Stimulated activated CD4-positive, alpha-beta T cell treated with anti-CD3 and anti-CD28 coated beads, Interleukin-12 subunit alpha, Interleukin-12 subunit beta, amount 100 ng/mL, for 48 hours (primary cell): ENCODE results near the gene SIAH2.
A peak's percentile ranks its signal among the peaks of the same experiment; 100 is the strongest.

Experiments
- DNase-seq, 3 donors: peaks; one replicate each; pipeline ENCODE4 v3.0.0-alpha.2; 2020; ENCODE audit warnings: low read depth in 2 of 3, low spot score in 1 of 3

The SIAH2 gene

DNA sequence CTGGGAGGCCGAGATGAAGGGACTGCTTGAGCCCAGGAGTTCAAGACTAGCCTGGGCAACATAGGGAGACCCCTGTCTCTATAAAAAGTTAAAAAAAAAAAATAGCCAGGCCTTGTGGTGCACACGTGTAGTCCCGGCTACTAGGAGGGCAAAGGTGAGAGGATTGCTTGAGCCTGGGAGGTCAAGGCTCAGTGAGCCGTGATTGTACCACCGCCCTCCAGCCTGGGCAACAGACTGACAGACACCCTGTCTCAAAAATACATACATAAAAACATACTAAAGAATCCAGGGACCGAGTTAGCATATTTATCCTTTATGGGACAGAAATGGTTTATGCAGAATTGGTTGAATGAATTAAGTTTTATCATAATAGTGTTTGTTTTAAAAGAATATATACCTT, 13.7 kb downstream of the SIAH2 start:
- no peak for DNase-seq

DNA sequence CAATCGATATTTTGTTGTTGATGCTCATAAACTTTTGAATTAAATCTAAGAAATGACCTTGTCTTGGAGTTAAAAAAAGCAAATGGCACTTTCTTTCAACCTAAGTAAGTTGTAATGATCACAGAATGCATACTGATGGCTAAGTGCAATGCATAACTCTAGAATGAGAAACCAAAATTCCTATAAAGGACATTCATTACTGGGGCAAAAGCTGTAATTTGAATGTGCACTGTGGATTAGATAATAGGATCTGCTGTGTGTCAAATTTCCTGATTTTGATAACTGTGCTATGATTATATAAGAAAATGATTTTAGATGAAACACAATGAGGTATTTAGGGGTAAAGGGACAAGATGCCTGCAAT, 14.3 kb downstream of the SIAH2 start:
- no peak for DNase-seq

DNA sequence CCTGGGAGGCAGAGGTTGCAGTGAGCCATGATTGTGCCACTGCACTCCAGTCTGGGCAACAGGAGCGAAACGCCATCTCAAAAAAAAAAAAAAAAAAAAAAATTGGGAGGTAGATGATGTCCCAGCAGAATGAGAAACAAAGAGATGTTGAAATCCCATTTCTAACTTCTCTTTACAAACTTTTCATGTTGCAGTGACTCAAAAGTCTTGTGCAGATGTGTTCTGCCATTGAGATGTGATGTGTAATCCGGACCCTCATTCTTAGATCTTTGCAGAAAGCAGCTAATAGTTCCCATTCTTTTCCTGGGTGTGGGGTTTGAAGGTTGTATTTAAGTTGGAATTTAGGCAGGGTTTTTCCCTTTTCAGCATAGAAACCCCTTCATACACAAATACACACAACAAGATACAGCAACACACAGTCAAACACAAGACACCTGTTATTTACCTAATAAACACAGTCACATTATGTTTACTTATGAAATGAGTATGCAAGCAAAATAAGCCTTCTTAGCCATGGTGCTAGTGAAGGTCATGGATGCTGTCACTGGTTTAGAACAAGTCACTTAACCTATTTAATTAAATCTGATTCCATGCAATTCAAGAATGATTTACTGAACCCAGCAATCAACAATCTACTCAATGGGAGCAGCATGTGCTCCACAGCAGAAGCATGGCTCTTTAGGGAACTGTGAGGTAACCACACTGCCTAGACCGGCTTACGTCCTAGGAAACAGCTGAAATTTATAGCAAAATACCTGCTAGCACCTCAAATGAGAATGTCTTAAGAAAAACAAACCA, 14.9 kb downstream of the SIAH2 start:
- DNase-seq = no peak

DNA sequence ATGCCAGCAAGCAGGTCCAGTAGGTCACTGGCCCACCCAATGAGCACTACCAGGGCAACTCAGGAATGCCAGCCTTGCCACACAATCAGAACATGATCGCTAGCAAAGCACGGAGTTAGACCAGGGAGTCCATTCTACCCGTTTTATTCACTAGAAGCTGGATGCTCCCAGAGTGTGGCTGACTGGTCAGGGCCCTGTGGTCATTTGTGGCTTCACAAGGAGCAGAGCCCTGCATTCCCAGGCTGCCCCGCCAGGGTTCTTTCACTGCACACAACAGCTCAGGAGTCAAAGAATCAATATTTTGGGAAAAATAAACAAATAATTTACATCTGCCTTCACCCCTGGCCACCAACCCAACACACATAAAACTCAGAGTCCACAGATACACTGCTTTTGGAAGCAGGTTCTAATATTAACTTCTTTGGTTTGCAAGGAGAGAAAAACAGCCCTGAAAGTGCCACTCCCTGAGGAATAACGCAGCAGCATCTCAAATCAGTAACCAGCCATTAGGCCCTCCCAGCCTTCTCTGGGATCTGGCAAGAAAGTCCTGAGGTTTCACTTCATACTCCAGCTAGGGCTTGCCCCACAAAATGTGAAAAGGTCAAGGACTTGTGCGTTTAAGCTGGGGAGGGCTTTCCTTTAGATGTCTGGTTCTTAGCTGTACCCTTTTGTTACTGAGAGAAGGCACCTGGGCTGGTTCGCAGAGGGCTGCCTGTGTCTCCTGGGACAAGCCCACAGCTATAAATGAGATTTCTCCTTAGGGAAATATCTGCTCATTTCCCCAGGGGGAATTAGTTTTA, 16.0 kb downstream of the SIAH2 start:
- no peak for DNase-seq

DNA sequence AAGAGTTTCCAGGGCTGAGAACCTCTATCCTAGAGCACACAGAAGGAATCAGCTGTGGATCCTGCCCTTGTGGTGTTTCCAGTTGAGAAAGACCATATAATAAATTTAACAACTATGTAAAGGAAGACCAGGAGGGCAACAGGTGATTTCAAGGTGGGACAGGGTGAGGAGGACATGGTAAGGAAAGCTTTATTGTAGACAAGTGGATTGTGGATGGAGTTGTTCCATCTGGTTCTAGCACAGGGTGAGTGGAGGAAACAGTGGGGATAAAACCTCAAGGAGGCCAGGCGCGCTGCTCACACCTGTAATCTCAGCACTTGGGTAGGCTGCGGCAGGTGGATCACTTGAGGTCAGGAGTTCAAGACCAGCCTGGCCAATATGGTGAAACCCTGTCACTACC, 17.1 kb downstream of the SIAH2 start:
- DNase-seq = no peak

DNA sequence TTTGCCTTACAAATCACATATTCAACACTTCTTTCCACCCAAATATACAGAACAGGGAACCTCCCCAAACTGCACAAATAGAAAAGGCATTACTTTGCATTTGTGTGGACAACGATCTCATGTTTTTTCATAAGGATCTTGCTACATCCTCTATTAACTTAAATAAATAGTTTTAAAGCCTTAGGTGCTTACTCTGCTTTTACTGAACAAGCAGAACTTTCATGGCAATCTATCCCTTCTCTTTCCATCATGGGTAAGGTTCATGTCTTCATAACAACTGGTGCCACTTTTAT, 18.1 kb downstream of the SIAH2 start:
- DNase-seq = no peak

DNA sequence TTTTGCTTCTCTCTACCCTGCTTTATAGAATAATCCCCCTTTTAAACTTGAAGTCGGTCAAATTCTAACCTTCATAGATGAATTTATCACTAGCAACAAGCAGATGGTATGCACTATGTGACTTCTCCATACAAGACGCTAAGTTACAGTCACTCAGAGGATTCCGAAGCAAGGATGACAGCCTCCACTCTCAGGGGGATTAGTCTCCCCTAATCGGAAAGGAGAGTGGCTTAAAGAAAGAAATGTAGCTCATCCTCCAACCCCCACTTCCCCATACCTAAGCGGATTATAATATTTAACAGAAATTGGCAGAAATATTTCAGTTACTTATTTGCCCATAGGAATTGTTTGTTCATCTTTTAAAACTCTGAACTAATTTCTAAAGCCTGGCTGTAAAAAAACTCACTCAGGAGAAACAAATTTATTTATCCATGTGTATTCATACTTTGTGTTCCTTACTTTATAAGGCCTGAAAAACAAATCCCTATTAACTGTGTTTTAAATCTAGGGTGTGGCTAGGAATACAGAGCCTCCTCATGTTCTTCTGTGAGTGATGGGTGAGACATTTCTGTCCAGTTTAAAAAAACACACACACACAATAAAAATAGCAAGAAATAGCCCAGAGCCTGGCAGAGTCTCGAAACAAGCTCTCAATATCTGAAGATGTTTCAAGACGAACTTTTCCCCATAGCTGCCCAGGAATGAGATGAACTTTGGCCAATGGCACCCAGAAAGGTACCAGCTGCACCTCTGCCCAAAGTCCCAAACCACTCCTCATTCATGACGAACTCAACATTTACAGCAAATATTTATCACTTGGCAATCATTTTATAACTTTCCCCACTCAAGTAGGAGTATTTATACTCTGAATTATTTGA, 18.7 kb downstream of the SIAH2 start:
- no peak for DNase-seq

DNA sequence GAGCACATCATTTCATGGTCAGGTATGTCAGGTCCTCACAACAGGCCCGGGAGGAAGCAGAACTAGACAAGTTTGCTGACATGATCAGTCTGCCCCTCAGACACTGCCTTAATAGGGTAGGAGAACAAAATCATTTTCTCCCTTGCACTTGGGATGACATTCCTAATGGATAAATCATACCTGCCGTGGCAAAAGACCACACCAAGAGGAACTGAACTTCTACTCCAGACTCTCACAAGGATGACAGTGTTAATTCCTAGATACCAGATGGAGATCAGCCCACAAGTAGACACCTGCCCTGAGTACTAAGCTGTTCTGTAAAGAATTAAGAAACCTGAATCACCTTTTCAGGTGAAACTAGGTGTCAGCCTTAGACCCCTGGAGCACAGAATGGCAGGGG, 19.5 kb downstream of the SIAH2 start:
- no peak for DNase-seq

DNA sequence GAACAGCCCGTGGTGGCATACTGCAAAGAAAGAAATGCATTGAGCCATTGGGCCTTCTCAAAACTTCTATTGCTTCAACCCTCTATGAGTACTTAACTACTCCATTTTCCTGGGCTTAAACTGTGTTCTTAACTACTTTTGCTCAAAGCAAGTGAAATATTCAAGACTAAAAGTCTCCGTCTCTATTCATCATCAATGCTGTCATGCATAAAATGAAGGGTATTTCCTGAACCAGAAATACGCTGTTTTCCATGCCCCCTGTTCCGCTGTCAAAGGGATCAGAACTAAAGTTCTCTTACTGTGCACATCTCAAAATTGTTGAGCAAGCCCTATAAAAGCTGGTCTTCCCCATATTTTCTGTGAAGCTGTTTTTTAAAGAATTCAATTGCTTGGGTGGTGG, 20.3 kb downstream of the SIAH2 start:
- no peak for DNase-seq

DNA sequence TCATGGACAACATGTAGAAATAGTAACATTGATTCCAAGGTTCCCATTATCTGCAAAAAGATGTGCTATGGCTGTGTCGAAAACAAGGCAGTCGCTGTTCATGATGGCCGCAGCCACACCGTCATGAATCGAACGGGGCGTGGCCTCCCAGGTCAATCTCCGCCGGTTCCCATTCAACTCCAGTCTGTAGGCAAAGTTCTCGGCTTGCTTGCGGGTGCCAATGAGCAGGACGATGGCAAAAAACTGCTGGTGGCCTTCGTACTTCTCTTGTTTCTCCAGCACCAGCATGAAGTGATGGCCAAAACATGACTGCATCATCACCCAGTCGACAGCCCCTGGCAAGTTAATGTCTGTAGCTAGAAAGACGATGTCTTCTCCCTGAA, 20.8 kb downstream of the SIAH2 start:
- no peak for DNase-seq

DNA sequence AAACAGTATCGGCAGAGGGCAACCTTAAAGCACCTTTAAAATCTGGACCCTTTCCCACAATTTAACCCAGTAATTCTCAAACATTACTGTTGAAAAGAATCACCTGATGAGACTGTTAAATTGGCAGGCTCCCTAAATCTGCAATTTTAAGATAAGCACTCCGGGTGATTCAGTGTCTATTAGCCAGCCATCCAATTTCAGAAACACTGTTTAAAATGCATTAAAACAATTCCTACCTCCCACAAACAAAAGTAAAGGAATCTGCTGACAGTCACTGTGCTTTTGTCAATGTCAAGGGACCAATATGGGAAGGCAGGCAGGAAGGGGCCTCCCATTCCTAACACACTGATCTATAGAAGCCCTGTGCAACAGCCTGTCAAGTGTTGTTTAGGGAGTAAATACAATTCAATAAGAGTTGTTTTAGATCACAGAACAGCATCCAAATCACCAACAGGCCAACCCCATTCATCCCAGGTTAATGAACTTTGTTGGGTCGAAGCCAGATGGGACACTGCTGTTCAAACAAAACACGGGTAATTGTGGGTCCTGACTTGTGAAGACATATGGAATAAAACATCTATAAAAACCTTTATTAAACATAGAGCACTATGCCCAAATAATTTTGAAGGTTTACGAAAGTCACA, 21.4 kb downstream of the SIAH2 start:
- DNase-seq = no peak

DNA sequence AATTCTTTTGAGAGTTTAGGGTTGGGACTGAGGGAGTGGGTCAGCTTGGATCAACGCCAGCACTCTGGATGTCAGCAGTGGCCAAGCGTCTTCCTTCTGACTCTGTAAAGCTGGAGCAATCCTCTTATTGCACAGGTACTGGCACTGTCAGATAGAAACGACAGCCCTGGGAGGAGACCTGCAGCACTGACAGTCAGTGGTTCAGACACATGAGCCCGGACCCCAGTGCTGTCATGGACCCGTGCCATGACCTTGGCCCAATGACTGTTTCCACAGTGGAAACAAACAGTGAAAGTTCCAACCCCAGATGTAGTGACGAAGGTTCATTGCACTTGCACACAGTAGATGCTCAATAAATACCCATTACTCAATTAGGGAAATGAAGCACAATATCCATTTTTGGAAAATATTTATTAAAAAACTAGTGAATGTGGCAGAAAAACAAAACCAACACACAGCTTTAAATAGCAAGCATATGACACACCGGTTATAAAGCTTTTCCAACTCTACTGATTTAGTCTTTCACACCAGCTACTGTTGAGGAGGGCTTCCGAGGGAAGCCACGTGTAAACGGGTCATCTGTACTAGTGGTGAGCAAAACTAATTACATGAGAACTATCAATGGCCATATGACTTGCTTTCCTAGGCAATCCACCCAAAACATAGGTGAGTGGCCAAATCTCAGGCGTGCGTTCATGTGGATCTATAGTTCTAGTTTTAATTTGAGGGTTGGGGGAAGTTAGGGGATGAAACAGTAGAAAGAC, 22.1 kb downstream of the SIAH2 start:
- DNase-seq = peak in 2 of 3 donors; percentile 40 to 48

DNA sequence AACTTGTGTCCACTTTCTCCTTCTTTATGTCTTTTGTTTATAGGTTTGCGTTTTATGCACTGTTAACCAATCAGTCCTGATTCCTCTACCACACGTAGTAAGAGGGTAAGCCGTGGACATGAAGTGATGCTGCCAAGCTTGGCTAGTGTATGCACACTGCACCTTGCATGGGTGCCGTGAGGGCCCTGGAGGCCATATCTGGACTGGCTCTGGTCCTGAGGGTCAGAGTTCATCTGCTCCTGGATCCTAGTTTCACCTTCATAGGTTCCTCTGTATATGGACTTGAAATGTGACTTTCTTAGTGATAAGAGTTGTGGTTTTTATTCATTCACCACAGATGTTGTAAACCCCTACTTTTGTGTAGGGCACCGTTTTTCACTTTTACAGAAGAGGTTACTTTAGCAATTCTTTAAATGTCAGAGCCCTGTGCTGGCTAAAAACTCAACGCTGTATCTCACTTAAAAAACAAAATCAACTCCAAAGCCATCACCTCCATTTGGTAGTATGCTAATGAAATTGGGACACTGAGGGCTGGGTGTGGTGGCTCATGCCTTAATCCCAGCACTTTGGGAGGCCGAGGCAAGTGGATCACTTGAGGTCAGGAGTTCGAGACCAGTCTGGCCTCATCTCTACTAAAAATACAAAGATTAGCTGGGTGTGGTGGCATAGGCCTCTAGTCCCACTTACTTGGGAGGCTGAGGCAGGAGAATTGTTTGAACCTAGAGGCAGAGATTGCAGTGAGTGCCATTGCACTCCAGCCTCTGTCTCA, 22.9 kb downstream of the SIAH2 start:
- no peak for DNase-seq

DNA sequence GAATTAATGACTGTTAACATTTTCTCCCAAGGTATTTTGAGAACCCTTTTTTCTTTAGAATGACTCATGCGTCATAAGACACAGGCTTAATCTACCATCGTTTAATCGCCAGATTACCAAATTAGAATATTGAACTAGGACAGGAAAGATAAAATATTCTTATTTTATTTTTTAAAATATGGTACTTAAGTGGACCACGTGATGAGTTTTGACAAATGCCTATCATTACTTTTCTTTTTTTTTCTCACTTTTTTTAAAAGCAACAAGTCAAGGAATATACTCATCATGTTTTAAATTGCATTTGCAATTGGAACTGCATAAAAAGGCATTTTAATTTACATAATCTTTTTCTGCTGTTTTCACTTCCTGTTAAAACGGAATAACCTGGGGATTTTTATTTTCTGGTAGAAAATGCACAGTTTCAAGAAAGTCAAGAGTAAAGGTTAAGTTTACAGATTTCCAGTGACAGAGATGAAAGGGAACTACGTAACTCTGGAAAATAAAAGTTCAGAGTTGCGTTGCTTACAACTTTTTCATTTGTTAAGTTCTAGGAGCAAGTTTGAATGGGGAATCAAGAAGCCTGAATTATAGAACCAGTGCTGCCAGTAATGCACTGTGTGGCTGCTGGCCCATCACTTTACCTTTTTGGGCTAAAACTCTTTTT, 23.6 kb downstream of the SIAH2 start:
- DNase-seq = no peak

DNA sequence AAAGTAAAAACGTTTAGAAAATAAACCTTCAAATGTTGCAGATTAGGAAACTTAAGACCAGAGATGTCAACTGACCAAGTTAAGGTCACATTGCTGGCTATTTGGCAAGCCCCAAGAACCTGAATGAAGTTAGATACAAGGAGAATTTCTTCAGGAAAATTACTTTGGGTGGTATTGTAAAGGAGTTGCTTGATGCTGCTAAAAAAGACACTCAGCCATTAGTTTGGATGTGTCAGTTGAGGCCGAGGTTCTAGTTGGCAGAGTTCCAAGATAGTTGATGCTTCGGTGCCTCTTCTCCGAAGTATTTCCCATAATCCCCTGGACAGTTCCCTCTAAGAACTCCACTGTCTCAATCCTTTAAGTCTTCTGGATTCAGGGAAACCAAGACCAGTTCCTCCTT, 24.3 kb downstream of the SIAH2 start:
- DNase-seq = no peak

DNA sequence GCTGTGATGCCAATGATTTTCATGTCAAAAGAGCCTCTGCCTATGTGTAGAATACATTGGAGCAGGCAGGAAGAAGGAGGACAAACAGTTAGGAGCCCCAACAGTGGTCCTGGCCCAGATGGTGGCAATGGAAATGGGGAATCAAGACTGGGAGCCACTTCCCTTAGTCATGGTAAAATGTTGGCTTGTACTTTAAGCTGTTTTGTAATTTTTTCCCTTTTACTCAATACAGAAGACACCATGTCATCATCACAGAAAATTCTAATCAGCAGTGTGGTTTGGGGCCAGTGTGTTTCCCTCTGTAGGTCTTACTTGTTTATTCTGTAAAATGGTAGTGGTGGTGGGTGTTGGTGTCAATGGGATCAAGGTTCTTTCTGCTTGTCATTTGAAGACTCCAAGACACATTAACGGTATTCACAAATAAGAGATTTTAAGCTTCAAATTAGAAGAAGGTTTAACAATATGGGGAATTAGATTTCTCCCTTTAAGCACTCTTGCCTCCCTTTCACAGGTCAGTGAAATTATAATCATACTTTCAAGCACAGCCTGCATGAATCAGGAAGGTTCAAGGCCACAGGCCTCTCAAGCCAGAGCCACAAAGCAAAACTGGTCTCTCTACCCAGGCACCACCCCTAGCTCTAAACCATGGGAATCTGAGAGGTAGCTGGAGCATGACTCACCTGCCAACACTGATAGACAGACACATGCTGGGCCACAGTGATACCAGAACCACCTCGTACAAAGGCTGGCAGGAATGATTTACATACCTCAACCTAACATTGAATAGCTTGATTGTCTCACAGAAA, 24.9 kb downstream of the SIAH2 start:
- DNase-seq = peak in 2 of 3 donors; percentile 49 to 57

DNA sequence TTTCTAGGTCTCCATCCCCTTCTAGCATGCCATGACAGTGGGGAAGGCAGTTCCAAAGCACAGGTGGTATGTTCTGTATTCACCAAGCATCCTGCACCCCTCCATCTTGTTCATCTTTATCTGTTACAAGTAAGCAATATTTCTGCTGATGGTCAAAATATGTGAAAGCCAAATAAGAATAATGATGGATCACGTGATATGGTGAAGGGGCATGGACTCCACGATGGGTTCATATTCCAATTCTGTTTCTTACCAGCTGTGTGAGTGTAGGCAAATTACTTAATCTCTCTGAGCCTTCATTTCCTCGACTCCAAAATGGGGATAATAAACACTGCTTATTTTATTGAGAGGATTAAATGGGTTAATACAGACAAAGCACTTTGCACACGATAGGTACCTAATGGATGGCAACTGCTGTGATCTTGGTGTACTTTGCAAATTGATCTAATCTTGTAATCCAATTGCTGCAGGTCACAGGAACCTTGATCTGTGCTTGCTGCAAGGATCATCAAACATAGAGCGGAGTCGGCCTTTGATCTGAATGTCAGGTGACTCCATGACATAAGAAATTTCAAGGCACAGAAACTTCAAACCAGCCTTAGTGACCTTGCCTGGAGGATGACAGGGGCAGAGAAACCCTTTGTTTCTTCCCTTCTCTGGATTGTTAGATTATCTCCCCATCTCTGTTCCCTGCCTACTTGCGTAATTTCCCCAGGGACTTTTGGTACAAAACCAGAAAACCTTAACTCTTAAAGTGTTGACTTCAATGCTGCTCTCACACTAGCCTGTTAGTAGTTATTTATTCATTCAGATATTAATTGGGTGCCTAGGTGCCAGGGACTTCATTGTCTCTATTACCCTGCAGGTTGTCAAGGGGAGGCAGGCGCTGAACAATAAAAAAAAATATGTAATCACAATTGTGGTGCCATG, 25.8 kb downstream of the SIAH2 start:
- DNase-seq = no peak

DNA sequence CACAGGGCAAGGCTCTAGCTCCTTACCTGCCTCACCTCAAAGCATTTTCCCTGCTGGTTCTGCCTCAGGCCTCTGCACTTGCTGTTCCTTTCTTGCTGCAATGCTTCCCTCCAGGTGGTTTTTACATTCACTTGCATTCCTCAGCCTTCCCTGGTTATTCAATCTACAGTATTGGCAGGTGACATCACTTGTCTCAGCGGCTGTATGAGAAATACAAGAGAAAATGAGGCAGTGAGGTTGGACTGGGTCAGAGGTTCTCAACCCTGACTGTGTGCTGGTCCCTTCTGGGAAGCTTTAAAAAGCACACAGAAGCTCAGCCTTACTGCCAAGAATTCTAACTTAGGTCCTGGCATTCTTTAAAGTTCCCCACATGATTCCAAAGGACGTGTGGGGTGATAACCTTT, 26.7 kb downstream of the SIAH2 start:
- no peak for DNase-seq
